HG02642 (cell line): ENCODE data around the gene PTGES2.
A peak's percentile ranks its signal among the peaks of the same experiment; 100 is the strongest.

Source experiments
- ATAC-seq: cut with Tn5 transposase; IDR thresholded peaks from one replicate; pipeline ENCODE4 v1.9.1; 2021; ENCODE audit warnings: mild to moderate bottlenecking; ENCODE audit not compliant: unreplicated experiment, poor library complexity

The PTGES2 gene

DNA sequence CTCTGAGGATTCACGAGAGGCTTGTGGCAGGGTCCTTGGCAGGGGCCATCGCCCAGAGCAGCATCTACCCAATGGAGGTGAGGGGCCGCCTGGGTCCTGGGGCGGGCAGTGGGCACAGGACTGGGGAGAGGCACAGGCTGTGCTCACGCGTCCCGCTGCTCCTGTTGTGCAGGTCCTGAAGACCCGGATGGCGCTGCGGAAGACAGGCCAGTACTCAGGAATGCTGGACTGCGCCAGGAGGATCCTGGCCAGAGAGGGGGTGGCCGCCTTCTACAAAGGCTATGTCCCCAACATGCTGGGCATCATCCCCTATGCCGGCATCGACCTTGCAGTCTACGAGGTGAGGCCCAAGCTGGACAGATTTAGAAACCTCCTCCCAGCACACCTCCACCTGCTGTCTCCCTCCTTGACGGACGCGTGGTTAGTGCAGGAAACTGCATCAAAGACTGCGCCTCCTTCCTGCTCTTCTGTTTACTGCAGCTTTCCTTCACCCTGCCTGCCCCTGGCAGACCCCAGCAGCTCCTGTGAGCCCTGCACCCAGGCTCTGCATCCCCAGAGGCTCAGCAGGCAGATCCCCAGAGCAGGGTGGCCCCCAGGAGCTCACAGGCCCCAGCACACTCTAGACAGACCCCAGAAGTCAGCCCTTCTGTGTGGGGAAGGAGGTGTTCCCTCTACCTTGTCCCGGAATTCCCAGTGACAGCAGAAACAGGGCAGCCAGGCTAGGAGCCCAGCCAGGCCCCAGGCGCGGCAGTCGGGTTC, 21.2 kb downstream of the PTGES2 start:
- no peak for ATAC-seq

DNA sequence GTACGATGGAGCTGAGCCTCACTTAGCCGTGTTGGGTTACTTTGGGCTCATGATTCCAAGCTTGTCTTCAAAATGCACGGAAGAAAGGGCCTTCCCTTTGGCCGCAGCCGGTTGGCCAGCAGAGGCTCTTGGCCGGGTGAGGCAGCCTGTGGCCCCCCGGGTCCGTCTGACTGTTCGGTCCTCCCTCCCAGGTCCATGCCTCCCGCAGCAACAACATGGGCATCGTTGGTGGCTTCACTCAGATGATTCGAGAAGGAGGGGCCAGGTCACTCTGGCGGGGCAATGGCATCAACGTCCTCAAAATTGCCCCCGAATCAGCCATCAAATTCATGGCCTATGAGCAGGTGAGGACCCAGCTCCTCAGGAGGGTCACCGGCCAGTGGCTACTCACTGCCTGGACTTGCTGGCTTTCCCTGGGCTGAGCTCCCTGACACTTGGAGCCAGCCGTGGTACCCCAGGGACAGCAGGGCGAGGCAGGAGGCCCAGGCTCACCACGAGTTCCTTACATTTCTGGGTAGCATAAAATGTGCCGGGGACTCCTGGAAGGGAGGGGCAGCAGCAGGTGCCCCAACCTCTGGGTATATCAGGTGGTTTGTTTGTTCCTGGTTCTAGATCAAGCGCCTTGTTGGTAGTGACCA, 21.9 kb downstream of the PTGES2 start:
- ATAC-seq = no peak

DNA sequence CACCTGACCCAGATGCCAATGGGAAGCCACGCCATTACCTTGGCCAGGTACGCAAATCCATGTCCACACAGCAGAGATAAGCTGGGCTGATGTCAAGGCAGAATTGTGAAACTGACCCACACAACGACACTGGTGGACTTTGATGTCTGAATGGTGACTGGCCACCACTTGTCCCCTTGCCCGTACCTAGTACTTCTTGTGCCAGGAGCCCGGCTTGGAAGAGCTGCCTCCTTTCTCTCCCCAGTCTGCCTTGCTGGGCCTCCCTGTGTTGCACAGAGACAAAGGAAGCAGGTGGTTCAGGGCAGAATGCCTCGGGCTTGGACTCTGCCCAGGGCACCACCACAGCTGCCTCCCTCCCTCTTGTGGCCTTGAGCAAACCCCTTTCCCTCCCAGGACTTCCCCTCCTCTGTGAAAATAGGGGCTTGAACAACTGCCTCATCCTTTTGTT, 23.3 kb downstream of the PTGES2 start:
- no peak for ATAC-seq

- ATAC-seq = no peak
These were observed 24.0 kb downstream of the PTGES2 start for GRCh38 chr9:128103589-128103962.

GRCh38 chr9:128102861-128103588, 24.5 kb downstream of the PTGES2 start:
- ATAC-seq = no peak

DNA sequence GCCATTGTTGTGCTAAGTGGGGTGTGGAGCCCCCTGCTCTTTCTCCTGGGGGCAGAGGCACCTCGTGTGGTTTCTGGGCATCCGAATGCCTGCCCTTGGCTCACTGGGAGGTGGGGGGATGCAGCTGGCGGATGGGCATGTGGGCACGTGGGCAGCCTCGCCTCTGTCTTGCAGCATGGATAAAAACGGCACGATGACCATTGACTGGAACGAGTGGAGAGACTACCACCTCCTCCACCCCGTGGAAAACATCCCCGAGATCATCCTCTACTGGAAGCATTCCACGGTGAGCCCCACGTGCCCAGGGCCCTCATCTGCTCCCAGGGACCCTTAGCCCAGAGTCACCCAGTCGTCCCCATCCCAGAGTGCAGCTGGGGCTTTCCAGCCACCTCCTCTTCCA, 25.3 kb downstream of the PTGES2 start:
- no peak for ATAC-seq

- ATAC-seq = no peak
These were observed 25.8 kb downstream of the PTGES2 start for GRCh38 chr9:128101690-128102089.

GRCh38 chr9:128101231-128101661, 26.3 kb downstream of the PTGES2 start:
- no peak for ATAC-seq

DNA sequence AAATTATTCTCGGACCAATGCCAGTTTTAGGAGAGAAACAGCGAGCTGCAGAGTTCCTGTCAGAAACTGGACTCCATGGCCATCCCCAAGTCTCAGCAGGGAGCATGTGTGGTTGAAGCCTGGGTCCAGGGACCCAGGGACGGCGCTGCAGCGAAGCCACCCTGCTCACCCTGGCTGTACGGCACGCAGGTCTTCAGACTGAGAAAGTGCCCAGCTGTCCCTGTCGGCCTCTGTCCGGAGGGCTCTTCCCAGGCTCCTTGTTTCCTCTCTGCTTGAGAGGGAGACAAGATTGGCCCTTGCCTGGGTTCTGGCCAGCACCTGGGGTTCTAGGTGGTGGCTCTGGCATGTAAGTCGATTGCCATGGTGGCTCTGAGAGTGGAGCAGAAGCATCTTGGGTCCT, 26.9 kb downstream of the PTGES2 start:
- ATAC-seq = no peak

- ATAC-seq = no peak
These were observed 27.5 kb downstream of the PTGES2 start for GRCh38 chr9:128099932-128100491.

GRCh38 chr9:128099231-128099931, 28.1 kb downstream of the PTGES2 start:
- ATAC-seq = no peak

DNA sequence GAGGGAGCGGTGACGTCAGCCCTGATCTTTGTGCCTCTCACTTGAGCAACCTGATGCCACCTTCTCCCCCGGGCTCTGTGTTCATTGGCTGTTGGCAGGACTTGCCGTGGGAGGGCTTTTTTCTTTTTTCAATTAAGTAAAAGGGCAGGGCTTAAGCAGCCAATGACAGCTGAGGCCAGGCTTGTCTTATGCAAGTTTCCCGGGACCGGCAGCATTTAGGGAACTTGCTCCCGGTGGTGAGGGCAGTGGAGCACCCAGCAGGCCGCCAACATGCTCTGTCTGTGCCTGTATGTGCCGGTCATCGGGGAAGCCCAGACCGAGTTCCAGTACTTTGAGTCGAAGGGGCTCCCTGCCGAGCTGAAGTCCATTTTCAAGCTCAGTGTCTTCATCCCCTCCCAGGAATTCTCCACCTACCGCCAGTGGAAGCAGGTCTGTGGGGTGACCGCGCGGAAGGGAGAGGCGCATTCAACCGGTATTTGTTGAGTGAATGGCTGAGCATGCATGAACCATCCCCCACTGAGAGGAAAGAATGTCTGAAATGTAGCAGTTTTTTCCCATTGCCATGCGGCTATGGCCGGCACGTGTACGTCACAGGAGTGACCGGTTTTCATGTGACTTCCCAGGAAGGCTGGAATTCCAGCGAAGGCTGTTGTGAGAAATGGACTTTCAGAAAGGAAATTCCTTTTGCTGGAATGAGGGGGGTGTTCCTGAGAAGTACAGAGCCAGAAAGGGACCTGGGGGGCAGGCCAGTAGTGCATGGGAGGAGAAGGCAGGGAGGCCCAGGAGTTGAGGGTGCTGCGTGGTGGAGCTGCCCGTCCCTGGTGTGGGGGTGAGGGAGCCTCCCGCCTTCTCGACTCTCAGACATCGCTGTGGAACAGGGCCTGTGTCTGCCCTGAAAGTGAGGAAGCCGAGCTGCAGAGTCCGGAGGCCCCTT, 29.0 kb downstream of the PTGES2 start:
- no peak for ATAC-seq

GRCh38 chr9:128097543-128098296, 29.8 kb downstream of the PTGES2 start:
- ATAC-seq = no peak

- ATAC-seq = no peak
These were observed 30.7 kb downstream of the PTGES2 start for GRCh38 chr9:128096616-128097536.

- no peak for ATAC-seq
These were observed 32.5 kb downstream of the PTGES2 start for GRCh38 chr9:128094950-128095544.

- ATAC-seq = peak; percentile 93
These were observed 33.2 kb downstream of the PTGES2 start for GRCh38 chr9:128094166-128094949.
